BLaER1 (cell line): Measurements from ENCODE around the gene KIRREL1.

ENCODE experiments used
- H3K27ac ChIP-seq: shearing (Covaris generic); formaldehyde crosslinking; 2 replicates; pipeline ENCODE4 v1.8.1; 2022
- H3K27me3 ChIP-seq: shearing (Covaris generic); formaldehyde crosslinking; 2 replicates; pipeline ENCODE4 v1.8.1; 2022
- H3K36me3 ChIP-seq: shearing (Covaris generic); formaldehyde crosslinking; 2 replicates; pipeline ENCODE4 v1.8.1; 2022
- H3K4me1 ChIP-seq: shearing (Covaris generic); formaldehyde crosslinking; 2 replicates; pipeline ENCODE4 v1.8.1; 2022
- H3K4me2 ChIP-seq: shearing (Covaris generic); formaldehyde crosslinking; 2 replicates; pipeline ENCODE4 v1.8.1; 2022
- H3K4me3 ChIP-seq: shearing (Covaris generic); formaldehyde crosslinking; 2 replicates; pipeline ENCODE4 v1.8.1; 2022
- H3K9ac ChIP-seq: shearing (Covaris generic); formaldehyde crosslinking; 2 replicates; pipeline ENCODE4 v1.8.1; 2022
- H3K9me3 ChIP-seq: shearing (Covaris generic); formaldehyde crosslinking; 2 replicates; pipeline ENCODE4 v1.8.1; 2022
- H4K20me1 ChIP-seq: shearing (Covaris generic); formaldehyde crosslinking; 2 replicates; pipeline ENCODE4 v1.8.1; 2022
- Cebpa-rat ChIP-seq: shearing (Covaris generic); IDR thresholded peaks from 2 replicates; pipeline ENCODE4 v1.8.1; 2022

The KIRREL1 gene

DNA sequence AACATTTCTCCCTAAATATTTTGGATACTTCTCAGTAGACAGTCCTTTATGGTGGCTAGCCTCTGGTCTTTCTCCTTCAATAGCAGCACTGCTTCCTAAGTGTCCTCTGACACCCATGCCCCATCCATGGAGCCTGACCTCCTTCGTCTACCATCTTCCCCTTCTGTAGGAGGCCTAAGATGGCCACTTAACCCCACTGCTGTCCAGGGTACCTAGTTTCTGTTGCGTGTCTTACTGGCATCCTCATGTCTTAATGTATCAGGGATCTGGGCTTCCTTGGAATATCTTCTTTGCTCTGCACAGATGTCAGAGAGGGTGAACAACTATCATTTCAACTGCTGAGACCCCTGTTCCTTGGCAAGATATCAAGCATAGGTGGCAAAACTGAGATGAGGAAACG, 5.4 kb upstream of the KIRREL1 start:
- Histone ChIP-seq H3K9ac (no peak overlapping the region), H3K4me1 (peaks cover 27% of the 10 kb centered on the region), H3K4me2 (no peak overlapping the region), H3K27me3 (no peaks in the 10 kb centered on the region), H3K27ac (no peak overlapping the region), H4K20me1 (no peaks in the 10 kb centered on the region), H3K9me3 (no peaks in the 10 kb centered on the region), H3K36me3 (no peaks in the 10 kb centered on the region), H3K4me3 (no peak overlapping the region)
- no peak for TF ChIP-seq Cebpa-rat

DNA sequence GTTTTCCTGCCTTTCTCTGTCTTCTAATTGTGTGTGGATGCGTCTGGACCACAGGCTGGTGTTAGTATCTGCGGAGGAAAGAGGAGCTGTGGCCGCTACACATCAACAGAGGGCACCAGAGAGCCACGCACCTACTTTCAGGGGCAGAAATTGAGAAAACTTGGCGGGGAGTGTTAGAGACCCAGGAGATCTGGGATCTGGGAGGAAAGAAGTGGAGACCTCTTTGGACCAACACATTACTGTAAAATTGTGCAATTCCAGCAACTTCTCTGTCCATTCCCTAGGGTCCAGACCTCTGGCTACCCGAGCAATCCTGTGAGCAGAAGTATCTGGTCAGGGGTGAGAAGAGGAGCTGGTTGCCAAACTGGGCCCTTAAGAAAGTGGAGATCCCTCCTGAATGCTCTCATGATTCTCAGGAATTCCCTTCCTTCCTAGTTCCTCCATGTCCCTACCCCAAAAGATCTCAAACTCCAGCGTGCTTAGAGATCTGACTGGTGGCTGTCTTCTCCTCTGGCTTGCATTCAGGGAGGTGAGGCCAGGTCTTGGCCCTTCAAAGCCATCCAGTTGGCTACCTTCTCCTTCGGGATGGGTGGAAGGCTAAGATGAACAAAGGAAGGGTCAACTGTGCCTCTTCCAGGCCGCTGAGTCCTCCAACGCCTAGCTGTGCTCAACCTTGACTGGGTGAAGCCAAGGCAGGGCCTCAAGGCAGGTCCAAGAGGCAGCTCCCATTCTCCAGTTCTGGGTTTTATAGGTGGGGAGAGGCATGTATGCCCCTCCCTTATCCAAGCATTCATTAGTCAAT, 1.2 kb upstream of the KIRREL1 start:
- Histone ChIP-seq H3K4me1 (peaks cover 28% of the 10 kb centered on the region), H3K4me2 (peak overlapping the region; percentile 87), H4K20me1 (peaks cover 16% of the 10 kb centered on the region), H3K9ac (no peak overlapping the region), H3K4me3 (no peak overlapping the region; the same call in 1 of the 2 replicates), H3K9me3 (no peaks in the 10 kb centered on the region), H3K36me3 (0 out of 2 replicates have a peak, but pooled peaks cover 7% of the 10 kb centered on the region), H3K27ac (0 out of 2 replicates have a peak overlapping the region, but pooled peaks have one; percentile 91), H3K27me3 (no peaks in the 10 kb centered on the region)
- TF ChIP-seq Cebpa-rat, result no peak

DNA sequence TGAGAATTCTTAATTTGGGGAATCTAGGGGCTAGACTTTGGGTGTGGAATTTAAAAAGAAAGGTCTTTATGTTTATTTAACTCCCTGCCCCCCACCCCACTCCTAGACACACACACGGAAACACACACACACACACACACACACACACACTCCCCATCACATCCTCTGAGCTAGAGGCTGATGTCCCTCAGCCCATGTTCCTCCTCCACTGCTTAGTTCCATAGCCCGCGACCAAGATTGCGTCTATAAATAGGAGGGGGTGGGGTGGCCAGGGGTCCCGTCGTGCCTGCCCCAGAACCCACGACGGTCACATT, 655 bp upstream of the KIRREL1 start:
- Histone ChIP-seq H3K9me3 (no peaks in the 10 kb centered on the region), H3K27me3 (no peaks in the 10 kb centered on the region), H4K20me1 (peaks cover 22% of the 10 kb centered on the region), H3K27ac (peak overlapping the region; percentile 91), H3K4me1 (peaks cover 28% of the 10 kb centered on the region), H3K9ac (peak overlapping the region; percentile 93), H3K4me2 (peak overlapping the region; percentile 87), H3K4me3 (peak overlapping the region; percentile 87), H3K36me3 (0 out of 2 replicates have a peak, but pooled peaks cover 7% of the 10 kb centered on the region)
- no peak for TF ChIP-seq Cebpa-rat

DNA sequence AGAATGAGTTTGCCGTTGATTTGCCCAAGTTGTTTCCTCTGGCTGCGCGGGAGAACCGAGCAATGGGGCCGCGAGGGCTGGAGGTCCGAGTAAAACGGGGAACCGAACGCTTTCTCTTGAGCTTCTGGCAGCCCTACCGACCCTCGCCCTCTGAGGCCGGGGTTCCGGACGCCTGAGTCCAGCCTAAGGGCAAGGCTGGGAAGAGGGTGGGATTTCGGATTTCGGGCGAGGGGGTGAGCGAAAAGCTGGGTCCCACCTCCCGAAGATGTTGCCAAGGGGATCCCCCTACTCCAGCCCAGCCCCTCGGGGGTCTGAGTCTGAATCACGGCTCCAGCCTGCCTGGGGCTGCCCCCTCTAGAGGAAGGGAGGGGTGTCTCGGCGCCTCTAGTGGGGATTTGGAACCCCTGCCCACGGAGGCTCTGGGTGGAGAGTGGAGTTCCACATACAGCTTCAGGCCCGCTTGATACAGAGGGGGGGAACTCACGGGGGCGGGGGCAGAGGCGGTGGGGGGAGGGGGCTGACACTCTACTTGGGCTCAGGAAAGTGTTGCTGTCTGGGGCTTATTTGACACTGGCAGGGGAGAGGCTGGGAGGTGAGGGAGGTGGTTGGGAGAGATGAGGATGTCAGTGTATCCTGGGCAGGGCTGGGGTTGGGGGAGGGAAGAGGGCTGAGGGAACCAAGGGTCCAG, 617 bp downstream of the KIRREL1 start:
- peaks cover 28% of the 10 kb centered on the region for H3K4me1 ChIP-seq
- H4K20me1 ChIP-seq, result peaks cover 34% of the 10 kb centered on the region
- H3K9ac ChIP-seq, result peak overlapping the region; percentile 93
- peak overlapping the region; percentile 91 for H3K27ac ChIP-seq
- 0 out of 2 replicates have a peak, but pooled peaks cover 7% of the 10 kb centered on the region for H3K36me3 ChIP-seq
- TF ChIP-seq Cebpa-rat, result no peak
- no peaks in the 10 kb centered on the region for H3K9me3 ChIP-seq
- H3K4me3 ChIP-seq, result peak overlapping the region; percentile 87
- H3K27me3 ChIP-seq, result no peaks in the 10 kb centered on the region
- H3K4me2 ChIP-seq, result peak overlapping the region; percentile 87

DNA sequence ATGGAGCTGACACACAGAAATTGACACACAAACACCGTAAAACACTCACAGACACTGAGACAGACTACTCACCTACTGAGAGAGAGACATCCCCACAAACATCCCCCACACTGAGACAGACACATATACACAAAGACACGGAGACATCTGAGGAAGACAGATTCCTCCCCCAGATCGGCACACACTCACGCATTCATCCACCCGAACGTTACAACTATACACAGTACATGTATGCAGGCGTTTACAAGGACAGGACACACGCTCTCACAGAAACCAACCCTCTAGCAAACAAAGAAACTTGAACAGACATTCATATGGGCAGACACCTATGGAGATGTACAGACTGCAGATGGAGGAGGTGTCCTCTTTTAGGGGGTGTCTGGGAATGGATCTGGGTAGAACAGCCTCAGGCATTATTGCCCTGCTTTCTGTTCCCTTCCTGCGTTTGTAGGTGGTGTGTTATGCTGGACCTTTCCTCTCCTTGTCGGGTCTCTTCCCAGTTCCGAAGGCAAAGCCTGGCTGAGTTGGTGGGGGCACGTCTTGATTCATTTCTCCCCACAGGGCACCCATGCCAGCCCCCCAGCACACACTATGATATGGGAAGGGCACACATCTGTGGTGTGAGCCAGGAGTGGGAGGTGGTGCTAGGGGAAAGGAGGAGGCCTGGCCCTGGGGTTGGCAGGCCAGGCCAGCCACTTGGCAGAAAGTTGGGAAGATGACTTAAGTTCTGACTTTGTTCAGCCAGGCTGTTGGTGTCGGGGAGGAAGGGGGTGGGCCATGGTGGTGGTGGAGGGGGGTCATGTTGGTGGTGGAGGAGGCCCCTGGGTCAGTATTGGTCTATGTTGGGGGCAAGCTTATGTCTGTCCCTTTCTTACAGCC, 1.5 kb downstream of the KIRREL1 start:
- no peaks in the 10 kb centered on the region for H3K27me3 ChIP-seq
- peaks cover 28% of the 10 kb centered on the region for H3K4me1 ChIP-seq
- peaks cover 43% of the 10 kb centered on the region for H4K20me1 ChIP-seq
- peak overlapping the region; percentile 87 for H3K4me3 ChIP-seq
- TF ChIP-seq Cebpa-rat, result no peak
- 0 out of 2 replicates have a peak, but pooled peaks cover 7% of the 10 kb centered on the region for H3K36me3 ChIP-seq
- no peaks in the 10 kb centered on the region for H3K9me3 ChIP-seq
- H3K27ac ChIP-seq, result 0 out of 2 replicates have a peak overlapping the region, but pooled peaks have one; percentile 13
- peak overlapping the region; percentile 58; the same call in 1 of the 2 replicates for H3K9ac ChIP-seq
- H3K4me2 ChIP-seq, result peak overlapping the region; percentile 87

DNA sequence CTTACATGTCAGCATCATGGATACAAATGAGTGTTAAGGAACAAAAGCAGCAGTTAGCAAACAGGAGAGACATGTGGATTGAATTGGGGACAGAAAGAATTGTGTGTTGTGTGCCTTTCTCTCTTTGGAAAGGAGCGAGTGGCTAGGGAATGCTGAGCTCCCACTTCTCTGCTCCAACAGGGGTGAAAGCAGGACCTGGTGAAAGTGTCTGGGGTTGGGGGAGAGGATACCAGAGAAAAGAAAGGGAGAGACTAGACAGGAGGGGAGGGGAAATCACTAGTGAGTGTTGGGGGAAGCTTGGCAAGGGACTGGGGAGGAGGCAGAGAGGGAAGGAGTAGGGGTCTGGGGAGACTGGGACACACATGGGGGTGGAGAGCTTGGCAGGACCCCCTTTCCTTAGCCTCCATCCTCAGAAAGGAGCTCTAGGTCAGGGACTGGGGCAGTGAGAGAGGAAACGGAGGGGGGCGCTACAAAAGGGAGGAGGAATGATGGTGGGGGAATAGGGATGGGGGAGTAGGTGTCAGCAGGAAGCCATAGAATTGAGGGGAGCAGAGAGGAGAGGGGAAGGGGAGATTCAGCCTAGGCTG, 2.2 kb downstream of the KIRREL1 start:
- Histone ChIP-seq H3K4me3 (no peak overlapping the region), H3K4me1 (peaks cover 28% of the 10 kb centered on the region), H3K27ac (0 out of 2 replicates have a peak overlapping the region, but pooled peaks have one; percentile 13), H3K27me3 (no peaks in the 10 kb centered on the region), H4K20me1 (peaks cover 50% of the 10 kb centered on the region), H3K9me3 (no peaks in the 10 kb centered on the region), H3K36me3 (0 out of 2 replicates have a peak, but pooled peaks cover 7% of the 10 kb centered on the region), H3K9ac (peak overlapping the region; percentile 58; the same call in 1 of the 2 replicates), H3K4me2 (peak overlapping the region; percentile 87)
- no peak for TF ChIP-seq Cebpa-rat

DNA sequence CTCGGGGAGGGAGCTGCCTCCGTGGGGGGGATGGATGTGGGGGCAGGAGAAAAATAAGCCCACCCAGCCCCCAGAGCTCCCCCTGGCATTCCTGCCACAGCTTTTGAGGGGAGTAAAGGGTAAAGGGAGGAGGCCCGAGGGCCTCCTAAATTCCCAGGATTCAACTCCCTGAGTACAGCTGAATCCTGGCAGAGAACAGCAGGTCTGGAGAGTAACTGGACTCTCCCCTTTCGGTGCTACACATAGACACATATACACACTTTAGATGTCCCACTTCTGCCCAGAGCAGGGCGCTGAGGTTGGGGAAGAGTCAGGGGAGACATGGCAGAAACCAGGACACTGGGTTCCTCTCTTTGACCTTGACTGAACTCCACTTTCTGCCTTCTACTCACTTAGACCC, 3.0 kb downstream of the KIRREL1 start:
- no peak for TF ChIP-seq Cebpa-rat
- H3K9ac ChIP-seq, result no peak overlapping the region
- H3K9me3 ChIP-seq, result no peaks in the 10 kb centered on the region
- 0 out of 2 replicates have a peak, but pooled peaks cover 7% of the 10 kb centered on the region for H3K36me3 ChIP-seq
- no peak overlapping the region for H3K27ac ChIP-seq
- no peaks in the 10 kb centered on the region for H3K27me3 ChIP-seq
- H3K4me2 ChIP-seq, result no peak overlapping the region
- H3K4me1 ChIP-seq, result peaks cover 28% of the 10 kb centered on the region
- peaks cover 58% of the 10 kb centered on the region for H4K20me1 ChIP-seq
- no peak overlapping the region for H3K4me3 ChIP-seq

DNA sequence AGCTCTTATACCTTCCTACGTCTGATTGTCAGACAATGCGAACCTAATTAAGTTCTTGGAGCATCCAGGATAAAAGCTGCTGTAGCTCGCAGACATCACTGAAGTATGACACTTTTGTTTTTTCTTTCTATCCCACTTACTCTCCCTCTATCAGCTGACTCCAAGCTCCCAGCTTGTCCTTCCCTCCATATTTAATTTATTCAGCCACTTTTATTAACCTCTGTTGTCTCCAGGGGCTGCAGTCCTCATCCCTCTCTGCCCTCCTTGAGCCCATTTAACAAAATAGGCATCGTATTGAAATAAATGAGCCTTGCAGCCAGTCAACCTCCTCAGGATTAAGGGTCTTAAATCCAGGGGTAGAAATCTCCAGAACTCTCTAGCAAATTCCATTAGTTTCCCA, 7.1 kb downstream of the KIRREL1 start:
- H3K4me1 ChIP-seq, result peaks cover 10% of the 10 kb centered on the region; the same call in 1 of the 2 replicates
- no peak overlapping the region for H3K27ac ChIP-seq
- peaks cover 89% of the 10 kb centered on the region for H4K20me1 ChIP-seq
- 0 out of 2 replicates have a peak, but pooled peaks cover 7% of the 10 kb centered on the region for H3K36me3 ChIP-seq
- H3K4me2 ChIP-seq, result no peak overlapping the region
- no peaks in the 10 kb centered on the region for H3K27me3 ChIP-seq
- H3K9ac ChIP-seq, result no peak overlapping the region
- no peak for TF ChIP-seq Cebpa-rat
- H3K9me3 ChIP-seq, result no peaks in the 10 kb centered on the region
- no peak overlapping the region for H3K4me3 ChIP-seq
